Sigmoid colon (tissue), 7 donors: ENCODE results near the gene PRXL2B. TPM values are rescaled to one million over a fixed set of nuclear protein-coding genes. Genes with fewer than 3 reads are reported as not detected.
"Not testable (repeated sequence)": the region's sequence is repeated elsewhere in the genome, so short reads cannot be mapped to it uniquely, and the experiment has no call there.

Source experiments
- DNase-seq: peaks from one replicate; pipeline ENCODE4 v3.0.0-alpha.2; 2019
- H3K27ac ChIP-seq, 4 donors: fragments of 200-600 bp; sonication (generic); one replicate each; pipeline ENCODE4 v1.5.1; 2016 to 2019; ENCODE audit warnings: mild to moderate bottlenecking in 1 of 4
- H3K27me3 ChIP-seq, 3 donors: fragments of 200-600 bp; sonication (generic); one replicate each; pipeline ENCODE4 v1.5.1; 2019; ENCODE audit warnings: mild to moderate bottlenecking in 1 of 3
- H3K36me3 ChIP-seq, 4 donors: fragments of 200-600 bp; sonication (generic); one replicate each; pipeline ENCODE4 v1.5.1; 2016 to 2019
- H3K4me1 ChIP-seq, 4 donors: fragments of 200-600 bp; sonication (generic); one replicate each; pipeline ENCODE4 v1.5.1; 2017 to 2019
- H3K4me3 ChIP-seq, 4 donors: fragments of 200-600 bp; sonication (generic); one replicate each; pipeline ENCODE4 v1.5.1; 2017 to 2019; ENCODE audit warnings: mild to moderate bottlenecking in 2 of 4, moderate library complexity in 1 of 4
- H3K9me3 ChIP-seq, 4 donors: fragments of 200-600 bp in 3 of 4; sonication (generic) in 3 of 4; one replicate each; pipeline versions ENCODE4 v1.5.1 to v1.6.1; 2013 to 2019
- EP300 ChIP-seq, 4 donors: sonication (generic); formaldehyde crosslinking; IDR thresholded peaks; one replicate each; pipeline ENCODE4 v1.6.1; 2017; ENCODE audit warnings: antibody characterized with exemption in 4 of 4
- POLR2A ChIP-seq, 2 donors: fragments of 450-650 bp; IDR thresholded peaks; one replicate each; pipeline ENCODE4 v1.6.1; 2016; ENCODE audit warnings: antibody characterized with exemption in 2 of 2, mild to moderate bottlenecking in 2 of 2, moderate library complexity in 2 of 2
- POLR2AphosphoS5 ChIP-seq, 4 donors: sonication (generic); formaldehyde crosslinking; IDR thresholded peaks; one replicate each; pipeline ENCODE4 v1.6.1; 2017; ENCODE audit warnings: antibody characterized with exemption in 4 of 4
- WGBS, 2 donors: extraction: QIAGEN DNeasy Blood & Tissue Kit; methylation state at CpG; one replicate each; pipeline ENCODE4 v1.1.7; 2013; 5-methylcytosine and 5-hydroxymethylcytosine counted together
- intact Hi-C: fragments of 100-400 bp; cut with DNase I; formaldehyde crosslinking; loops from one replicate; pipeline ENCODE4 v1.15.1; 2023
- polyA plus RNA-seq, 3 donors: library from polyadenylated mRNA; stranded (reverse); fragments of 200-250 nt; gene quantifications; one replicate each; pipeline ENCODE4 v1.2.3, GENCODE V29; 2013
- total RNA-seq, 4 donors: library from RNA; depleted of rRNA; stranded (reverse); fragments of >200 nt; gene quantifications; one replicate each; pipeline ENCODE4 v1.1.0, GENCODE V29; 2016
- TF ChIP-seq, protein P1 (sequence below), 4 experiments: fragments of 450-650 bp in 3 of 4; fragments of 200-600 bp in 1 of 4; IDR thresholded peaks; one replicate each; pipeline ENCODE4 v1.5.1; 2016 to 2019; ENCODE audit warnings: antibody characterized with exemption in 4 of 4, mild to moderate bottlenecking in 3 of 4, moderate library complexity in 2 of 4
- donor health status: healthy with polysubstance abuse.
- donor health status: Bipolar disorder and iron deficiency.
- donor health status: healthy.

The PRXL2B gene
- total and polyA plus RNA-seq, 7 donors = 8.6 to 53.2 (median 18.2) TPM

- no peak overlapping the region for H3K4me3 ChIP-seq
Measured at GRCh38 chr1:2575801-2576663, 10.5 kb upstream of the PRXL2B start.

DNA sequence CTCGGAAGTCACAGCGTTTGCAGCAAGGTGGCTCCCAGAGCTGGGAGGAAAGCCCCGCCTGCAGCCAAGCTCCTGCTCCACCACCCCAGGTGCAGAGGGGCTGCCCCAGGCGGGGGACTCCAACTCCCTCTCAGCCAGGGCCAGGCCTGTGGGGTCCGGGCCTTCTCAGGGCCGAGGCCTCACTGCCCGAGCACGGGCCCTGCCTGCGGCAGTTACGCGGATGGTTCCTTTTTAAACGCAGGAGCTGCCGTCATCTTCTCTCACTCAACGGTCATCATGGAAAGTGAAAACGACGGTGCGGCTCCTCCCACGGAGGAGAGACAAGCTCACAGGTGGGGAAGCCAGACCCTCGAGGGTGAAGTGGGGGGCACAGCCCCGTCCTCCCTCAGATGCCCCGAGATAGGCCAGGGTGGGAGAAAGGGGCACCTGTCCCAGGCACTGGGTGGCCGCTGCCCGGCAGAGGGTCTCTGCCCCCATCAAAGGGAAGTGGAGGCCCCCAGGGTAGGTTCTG, 9.0 kb upstream of the PRXL2B start:
- intact Hi-C loops, H3K9me3 ChIP-seq, H3K36me3 ChIP-seq, H3K4me1 ChIP-seq, H3K4me3 ChIP-seq, DNase-seq: not testable (repeated sequence)
- WGBS, 2 donors = 11 to 42% methylated on average over 20 to 21 of the region's 23 CpGs
- H3K27ac ChIP-seq = peak overlapping the region; percentile 57 to 66 (median 61)
- peaks cover 10 to 51% (median 22%) of the 10 kb centered on the region in 3 donors for H3K27me3 ChIP-seq

More at GRCh38 chr1:2575801-2576663, 10.5 kb upstream of the PRXL2B start:
- H3K27me3 ChIP-seq = peaks cover 10 to 58% (median 22%) of the 10 kb centered on the region in 3 donors
- intact Hi-C loops = no loop called here
- H3K36me3 ChIP-seq = no peaks in the 10 kb centered on the region
- no peak for TF ChIP-seq EP300 (IDR thresholded peaks at IDR 0.05)
- TF ChIP-seq, protein P1, sequence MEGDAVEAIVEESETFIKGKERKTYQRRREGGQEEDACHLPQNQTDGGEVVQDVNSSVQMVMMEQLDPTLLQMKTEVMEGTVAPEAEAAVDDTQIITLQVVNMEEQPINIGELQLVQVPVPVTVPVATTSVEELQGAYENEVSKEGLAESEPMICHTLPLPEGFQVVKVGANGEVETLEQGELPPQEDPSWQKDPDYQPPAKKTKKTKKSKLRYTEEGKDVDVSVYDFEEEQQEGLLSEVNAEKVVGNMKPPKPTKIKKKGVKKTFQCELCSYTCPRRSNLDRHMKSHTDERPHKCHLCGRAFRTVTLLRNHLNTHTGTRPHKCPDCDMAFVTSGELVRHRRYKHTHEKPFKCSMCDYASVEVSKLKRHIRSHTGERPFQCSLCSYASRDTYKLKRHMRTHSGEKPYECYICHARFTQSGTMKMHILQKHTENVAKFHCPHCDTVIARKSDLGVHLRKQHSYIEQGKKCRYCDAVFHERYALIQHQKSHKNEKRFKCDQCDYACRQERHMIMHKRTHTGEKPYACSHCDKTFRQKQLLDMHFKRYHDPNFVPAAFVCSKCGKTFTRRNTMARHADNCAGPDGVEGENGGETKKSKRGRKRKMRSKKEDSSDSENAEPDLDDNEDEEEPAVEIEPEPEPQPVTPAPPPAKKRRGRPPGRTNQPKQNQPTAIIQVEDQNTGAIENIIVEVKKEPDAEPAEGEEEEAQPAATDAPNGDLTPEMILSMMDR (IDR thresholded peaks at IDR 0.05) = no peak
- TF ChIP-seq POLR2A (IDR thresholded peaks at IDR 0.05) = no peak
- no peak for TF ChIP-seq POLR2AphosphoS5 (IDR thresholded peaks at IDR 0.05)
- no peak for DNase-seq
- peaks cover 0 to 7% (median 1%) of the 10 kb centered on the region in 4 donors for H3K9me3 ChIP-seq
- WGBS, 2 donors = 16 to 58% methylated on average over 23 of the region's 23 CpGs
- no peaks in the 10 kb centered on the region for H3K4me1 ChIP-seq
- peak overlapping the region in 3 of 4 donors; percentile 39 to 46 (median 39) for H3K27ac ChIP-seq

GRCh38 chr1:2578758-2579118, 7.8 kb upstream of the PRXL2B start:
- Histone ChIP-seq H3K9me3 (peaks cover 0 to 3% (median 0%) of the 10 kb centered on the region in 4 donors), H3K36me3 (no peaks in the 10 kb centered on the region), H3K4me1 (peaks cover 0 to 3% (median 2%) of the 10 kb centered on the region in 4 donors), H3K27me3 (peaks cover 10 to 51% (median 22%) of the 10 kb centered on the region in 3 donors), H3K27ac (peak overlapping the region; percentile 32 to 66 (median 61)), H3K4me3 (no peak overlapping the region)
- 24 to 41% methylated on average over 4 of the region's 4 CpGs for WGBS, 2 donors
- intact Hi-C loops = no loop called here
- TF ChIP-seq, protein P1 (IDR thresholded peaks at IDR 0.05) = no peak
- no peak for TF ChIP-seq POLR2AphosphoS5 (IDR thresholded peaks at IDR 0.05)
- TF ChIP-seq POLR2A (IDR thresholded peaks at IDR 0.05) = no peak
- TF ChIP-seq EP300 (IDR thresholded peaks at IDR 0.05) = no peak
- DNase-seq = no peak

DNA sequence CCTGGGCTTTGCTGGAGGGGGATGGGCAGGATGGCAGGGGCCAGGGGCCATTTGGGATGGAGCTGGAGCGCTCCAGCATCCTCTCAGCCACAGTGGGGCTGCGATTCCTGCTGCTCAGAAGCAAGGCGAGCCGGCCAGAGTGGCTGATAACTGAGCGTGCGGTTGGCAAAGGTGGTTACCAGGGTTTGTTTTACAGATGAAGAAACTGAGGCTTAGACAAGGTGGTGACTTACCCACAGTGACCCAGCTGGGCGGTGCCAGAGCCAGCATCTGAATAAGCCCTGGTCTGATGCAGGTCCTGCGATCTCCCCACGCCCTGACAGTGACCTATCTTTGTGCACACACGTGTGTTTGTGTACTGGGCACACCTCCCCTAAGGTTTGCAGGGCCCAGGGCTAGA, 5.9 kb upstream of the PRXL2B start:
- Histone ChIP-seq H3K27ac (no peak overlapping the region), H3K4me1 (peaks cover 0 to 22% (median 20%) of the 10 kb centered on the region in 4 donors), H3K27me3 (peaks cover 10 to 41% (median 16%) of the 10 kb centered on the region in 3 donors), H3K4me3 (no peak overlapping the region), H3K36me3 (no peaks in the 10 kb centered on the region), H3K9me3 (no peaks in the 10 kb centered on the region)
- no peak for DNase-seq
- TF ChIP-seq POLR2AphosphoS5 (IDR thresholded peaks at IDR 0.05) (no peak), POLR2A (IDR thresholded peaks at IDR 0.05) (no peak), EP300 (IDR thresholded peaks at IDR 0.05) (no peak)
- TF ChIP-seq, protein P1 (IDR thresholded peaks at IDR 0.05) = no peak
- intact Hi-C loops = no loop called here
- WGBS, 2 donors = 73 to 88% methylated on average over 10 of the region's 10 CpGs

DNA sequence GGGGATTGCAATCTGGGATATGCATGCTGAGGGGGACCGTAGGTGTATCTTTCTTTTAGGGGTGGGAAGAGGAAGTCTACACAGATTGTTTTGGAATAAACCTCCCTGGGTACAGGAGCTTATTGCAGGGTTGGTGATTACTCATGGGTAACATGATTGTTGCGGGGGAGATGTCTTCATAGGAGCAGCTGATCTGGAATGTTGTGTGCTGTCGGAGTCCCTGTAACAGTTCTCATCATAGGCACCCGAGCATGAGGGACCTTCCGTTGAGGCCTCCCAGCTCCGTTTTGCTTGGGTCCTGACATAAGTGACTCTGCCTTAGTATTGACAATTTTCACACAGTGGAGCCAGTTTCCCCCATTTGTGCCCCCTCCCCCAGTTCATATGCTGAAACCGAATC, 4.2 kb upstream of the PRXL2B start:
- Histone ChIP-seq H3K4me3 (no peak overlapping the region), H3K27ac (no peak overlapping the region), H3K4me1 (peaks cover 0 to 31% (median 24%) of the 10 kb centered on the region in 4 donors), H3K36me3 (no peaks in the 10 kb centered on the region), H3K9me3 (no peaks in the 10 kb centered on the region), H3K27me3 (peaks cover 7 to 31% (median 12%) of the 10 kb centered on the region in 3 donors)
- DNase-seq = no peak
- TF ChIP-seq EP300 (IDR thresholded peaks at IDR 0.05) (no peak), POLR2A (IDR thresholded peaks at IDR 0.05) (no peak), POLR2AphosphoS5 (IDR thresholded peaks at IDR 0.05) (no peak)
- TF ChIP-seq, protein P1 (IDR thresholded peaks at IDR 0.05) = no peak
- WGBS, 2 donors = 85 to 87% methylated on average over 7 of the region's 7 CpGs
- intact Hi-C loops = no loop called here
